ENCODE data around the gene KBTBD13.

The KBTBD13 gene

DNA sequence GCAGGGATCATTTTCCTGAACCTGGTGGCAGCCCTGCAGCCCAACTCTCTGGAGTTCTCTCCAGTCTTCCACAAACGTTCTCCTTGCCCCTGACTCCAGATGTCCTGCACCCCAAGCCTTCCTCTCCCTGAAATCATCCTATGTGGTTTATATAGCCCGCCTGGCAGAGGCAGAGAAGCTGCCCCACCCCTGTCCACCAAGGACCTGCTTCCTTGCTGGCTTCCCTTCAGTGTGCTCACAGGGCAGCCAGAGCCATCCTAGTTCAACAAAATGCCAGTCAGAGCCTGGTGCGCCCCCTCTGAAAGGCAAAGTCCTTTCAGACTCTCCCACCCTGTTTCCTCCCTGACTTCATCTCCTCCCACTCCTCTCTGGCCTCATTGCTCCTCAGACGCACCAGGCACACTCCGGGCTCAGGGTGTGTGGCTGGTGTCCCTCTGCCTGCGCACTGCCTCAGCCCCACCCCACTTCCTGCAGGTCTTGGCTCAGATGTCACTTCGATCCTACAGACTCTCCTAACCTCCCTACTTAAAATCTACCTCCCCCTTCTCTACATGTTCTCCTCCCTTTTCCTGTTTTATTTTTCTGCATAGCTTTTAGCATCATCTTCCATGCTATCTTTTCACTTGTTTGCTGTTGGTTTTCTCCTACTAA is 5.9 kb downstream of the KBTBD13 start:
- no peak overlapping the region for H3K27ac ChIP-seq (ENCODE audit: low read depth, low read length)
- no peaks in the 10 kb centered on the region for H3K79me2 ChIP-seq (ENCODE audit: control insufficient read depth, insufficient read depth, low read length, unreplicated experiment)
- no peak overlapping the region for H2AFZ ChIP-seq (ENCODE audit: low read length, unreplicated experiment)
- no peak overlapping the region for H3K4me3 ChIP-seq (ENCODE audit: low read depth, low read length)
- H3K4me1 ChIP-seq (ENCODE audit: control insufficient read depth, insufficient read depth, low read length, unreplicated experiment), result peaks cover 4% of the 10 kb centered on the region
- H3K36me3 ChIP-seq (ENCODE audit: insufficient read depth, low read length), result no peaks in the 10 kb centered on the region
- peaks cover 28% of the 10 kb centered on the region for H3K27me3 ChIP-seq (ENCODE audit: insufficient read depth, low read length)

DNA sequence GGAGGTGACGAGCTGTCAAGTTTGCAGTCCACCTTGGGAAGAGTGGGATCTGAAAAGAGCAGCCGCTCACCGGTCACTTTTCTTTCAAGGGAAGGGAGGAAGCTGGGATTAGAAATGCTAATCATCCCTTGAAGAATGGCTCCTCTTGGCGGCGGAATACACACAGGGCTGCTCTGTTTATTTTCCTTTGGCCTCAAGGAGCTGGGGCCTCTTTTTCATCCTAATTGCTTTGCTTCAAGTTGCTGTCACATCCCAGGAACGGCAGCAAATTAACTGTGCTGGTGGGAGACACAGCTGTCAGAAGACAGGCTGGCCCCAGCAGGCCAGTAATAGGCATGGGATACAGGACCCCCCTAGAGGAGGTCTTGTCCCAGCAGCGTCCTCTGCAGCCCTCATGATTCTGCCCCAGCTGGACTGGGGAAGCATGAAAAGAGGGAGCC is 6.7 kb downstream of the KBTBD13 start:
- Histone ChIP-seq H3K27me3 (ENCODE audit: insufficient read depth, low read length) (peaks cover 24% of the 10 kb centered on the region), H3K79me2 (ENCODE audit: control insufficient read depth, insufficient read depth, low read length, unreplicated experiment) (no peaks in the 10 kb centered on the region), H3K4me1 (ENCODE audit: control insufficient read depth, insufficient read depth, low read length, unreplicated experiment) (peaks cover 4% of the 10 kb centered on the region), H3K27ac (ENCODE audit: low read depth, low read length) (no peak overlapping the region), H3K4me3 (ENCODE audit: low read depth, low read length) (no peak overlapping the region), H2AFZ (ENCODE audit: low read length, unreplicated experiment) (no peak overlapping the region), H3K36me3 (ENCODE audit: insufficient read depth, low read length) (no peaks in the 10 kb centered on the region)

DNA sequence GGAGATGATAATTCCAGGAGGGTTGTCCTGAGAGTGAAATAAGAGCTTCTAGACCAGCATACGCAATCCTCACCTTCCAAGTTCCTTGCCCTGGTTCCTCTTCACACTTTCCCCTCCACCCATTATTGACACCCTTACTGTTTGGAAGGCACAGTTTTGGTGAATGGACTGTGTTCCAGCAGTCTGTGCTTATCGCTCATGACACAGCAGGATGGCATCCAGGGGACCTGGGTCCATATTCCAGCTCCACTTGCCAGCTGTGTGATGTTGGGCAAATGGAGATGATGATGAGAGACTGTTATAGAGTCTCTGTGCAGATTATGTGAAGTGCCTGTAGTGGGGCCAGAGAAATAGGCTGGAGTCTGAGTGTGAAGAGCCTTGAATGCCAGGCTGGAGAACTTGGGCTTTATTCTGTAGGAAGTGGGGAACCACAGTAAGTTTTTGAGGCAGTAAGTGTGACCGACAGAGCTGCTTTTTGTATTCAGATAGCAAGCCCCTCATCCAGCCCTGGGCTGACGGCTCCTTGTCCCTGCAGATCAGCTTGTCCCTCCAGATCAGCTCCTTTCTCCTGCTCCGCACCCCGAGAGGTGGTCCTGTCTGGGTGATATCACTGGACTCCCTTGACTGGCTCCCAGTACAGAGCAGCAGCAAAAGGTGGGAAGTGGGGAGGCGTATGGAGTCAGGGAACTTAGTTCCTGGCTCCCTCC is 8.1 kb downstream of the KBTBD13 start:
- Histone ChIP-seq H2AFZ (ENCODE audit: low read length, unreplicated experiment) (no peak overlapping the region), H3K27me3 (ENCODE audit: insufficient read depth, low read length) (peaks cover 24% of the 10 kb centered on the region)

DNA sequence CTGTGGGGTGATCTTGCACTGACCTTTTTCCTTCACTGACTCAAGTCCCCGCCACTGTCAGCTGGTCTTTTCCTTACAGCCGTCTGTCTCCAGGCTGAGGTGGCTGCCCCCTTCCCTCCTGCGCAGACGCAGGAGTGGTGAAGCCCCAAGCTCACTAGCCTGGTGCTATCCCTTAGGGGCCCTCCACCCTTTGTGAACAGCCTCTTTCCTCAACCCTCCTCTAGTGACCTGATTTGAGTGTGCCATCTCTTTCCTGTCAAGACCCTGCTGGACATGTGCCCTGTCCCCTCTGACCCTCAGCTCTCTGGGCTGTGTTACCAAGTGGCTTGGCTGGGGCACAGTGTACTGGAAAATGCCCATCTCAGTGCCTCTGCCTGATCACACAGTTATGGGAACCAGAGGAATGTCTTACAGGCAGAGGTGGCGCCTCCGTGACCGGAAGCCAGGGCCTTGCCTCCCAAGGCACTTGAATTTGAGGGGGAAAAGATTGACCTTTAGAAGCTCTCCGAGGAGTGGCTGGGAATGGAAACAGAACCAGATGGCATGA is 8.7 kb downstream of the KBTBD13 start:
- peaks cover 24% of the 10 kb centered on the region for H3K27me3 ChIP-seq (ENCODE audit: insufficient read depth, low read length)
- H3K27ac ChIP-seq (ENCODE audit: low read depth, low read length), result no peak overlapping the region
- no peak overlapping the region for H2AFZ ChIP-seq (ENCODE audit: low read length, unreplicated experiment)
- H3K4me1 ChIP-seq (ENCODE audit: control insufficient read depth, insufficient read depth, low read length, unreplicated experiment), result peaks cover 4% of the 10 kb centered on the region
- H3K79me2 ChIP-seq (ENCODE audit: control insufficient read depth, insufficient read depth, low read length, unreplicated experiment), result no peaks in the 10 kb centered on the region
- H3K36me3 ChIP-seq (ENCODE audit: insufficient read depth, low read length), result no peaks in the 10 kb centered on the region
- no peak overlapping the region for H3K4me3 ChIP-seq (ENCODE audit: low read depth, low read length)

More for the DNA sequence above, 8.1 kb downstream of the KBTBD13 start:
- Histone ChIP-seq H3K36me3 (ENCODE audit: insufficient read depth, low read length) (no peaks in the 10 kb centered on the region), H3K79me2 (ENCODE audit: control insufficient read depth, insufficient read depth, low read length, unreplicated experiment) (no peaks in the 10 kb centered on the region), H3K4me3 (ENCODE audit: low read depth, low read length) (no peak overlapping the region), H3K4me1 (ENCODE audit: control insufficient read depth, insufficient read depth, low read length, unreplicated experiment) (peaks cover 4% of the 10 kb centered on the region), H3K27ac (ENCODE audit: low read depth, low read length) (no peak overlapping the region)

DNA sequence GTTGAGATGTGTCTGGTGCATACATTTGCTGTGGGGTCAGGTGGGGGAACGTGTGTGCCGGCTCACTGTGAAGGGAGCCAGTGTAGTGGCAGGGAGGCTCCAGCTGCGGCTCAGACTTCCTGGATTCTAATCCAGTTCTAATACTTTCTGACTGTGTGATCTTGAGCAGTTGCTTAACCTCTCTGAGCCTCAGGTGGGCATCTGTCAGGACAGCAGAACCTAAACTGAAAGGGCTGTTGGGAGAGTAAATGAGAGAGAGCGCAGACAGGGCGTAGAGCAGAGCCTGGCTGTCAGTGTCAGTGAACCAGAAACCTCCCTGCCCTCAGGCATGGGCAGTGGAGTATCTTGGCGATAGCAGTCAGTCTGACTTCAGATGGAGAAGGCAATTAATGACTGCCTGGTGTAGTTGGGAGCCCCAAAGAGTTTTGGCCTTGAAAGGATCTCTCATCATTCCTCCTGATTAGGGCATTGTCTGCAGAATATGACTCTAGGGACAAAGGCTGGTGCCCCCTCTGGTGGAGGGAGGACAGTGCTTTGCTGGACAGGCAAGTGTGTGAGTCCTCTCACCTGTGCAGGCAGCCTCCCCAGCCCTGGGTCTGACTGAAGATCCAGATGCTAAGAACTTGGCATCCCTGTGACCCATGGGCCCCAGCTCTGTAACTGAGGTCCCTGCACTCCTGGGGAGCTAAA is 9.6 kb downstream of the KBTBD13 start:
- Histone ChIP-seq H3K36me3 (ENCODE audit: insufficient read depth, low read length) (no peaks in the 10 kb centered on the region), H3K79me2 (ENCODE audit: control insufficient read depth, insufficient read depth, low read length, unreplicated experiment) (no peaks in the 10 kb centered on the region), H3K4me3 (ENCODE audit: low read depth, low read length) (no peak overlapping the region), H3K27ac (ENCODE audit: low read depth, low read length) (no peak overlapping the region), H3K4me1 (ENCODE audit: control insufficient read depth, insufficient read depth, low read length, unreplicated experiment) (peaks cover 4% of the 10 kb centered on the region), H3K27me3 (ENCODE audit: insufficient read depth, low read length) (peaks cover 20% of the 10 kb centered on the region), H2AFZ (ENCODE audit: low read length, unreplicated experiment) (no peak overlapping the region)

DNA sequence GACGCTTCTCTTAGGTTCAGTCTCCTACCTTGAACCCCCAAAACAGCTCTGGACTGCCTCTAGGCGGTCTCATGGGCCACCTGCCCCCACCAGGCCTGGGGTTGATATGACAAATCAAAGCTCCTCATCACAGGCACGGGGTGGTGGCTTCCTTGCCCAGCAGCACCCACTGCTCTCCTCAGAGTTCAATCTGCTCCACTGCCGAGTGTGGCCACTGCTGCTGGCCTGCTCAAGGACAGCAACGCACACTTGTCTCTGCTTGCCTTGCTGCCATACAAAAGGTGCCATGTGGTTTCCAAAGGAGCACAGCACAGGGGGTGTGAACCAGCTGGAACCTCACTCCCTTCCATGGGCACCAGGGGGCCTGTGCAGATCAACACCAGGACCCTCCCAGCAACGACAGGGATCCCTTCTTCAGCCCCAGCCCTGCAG is 10.2 kb downstream of the KBTBD13 start:
- no peak overlapping the region for H2AFZ ChIP-seq (ENCODE audit: low read length, unreplicated experiment)
- peaks cover 4% of the 10 kb centered on the region for H3K4me1 ChIP-seq (ENCODE audit: control insufficient read depth, insufficient read depth, low read length, unreplicated experiment)
- H3K79me2 ChIP-seq (ENCODE audit: control insufficient read depth, insufficient read depth, low read length, unreplicated experiment), result no peaks in the 10 kb centered on the region
- H3K27me3 ChIP-seq (ENCODE audit: insufficient read depth, low read length), result peaks cover 15% of the 10 kb centered on the region
- H3K4me3 ChIP-seq (ENCODE audit: low read depth, low read length), result no peak overlapping the region
- no peaks in the 10 kb centered on the region for H3K36me3 ChIP-seq (ENCODE audit: insufficient read depth, low read length)
- H3K27ac ChIP-seq (ENCODE audit: low read depth, low read length), result no peak overlapping the region

DNA sequence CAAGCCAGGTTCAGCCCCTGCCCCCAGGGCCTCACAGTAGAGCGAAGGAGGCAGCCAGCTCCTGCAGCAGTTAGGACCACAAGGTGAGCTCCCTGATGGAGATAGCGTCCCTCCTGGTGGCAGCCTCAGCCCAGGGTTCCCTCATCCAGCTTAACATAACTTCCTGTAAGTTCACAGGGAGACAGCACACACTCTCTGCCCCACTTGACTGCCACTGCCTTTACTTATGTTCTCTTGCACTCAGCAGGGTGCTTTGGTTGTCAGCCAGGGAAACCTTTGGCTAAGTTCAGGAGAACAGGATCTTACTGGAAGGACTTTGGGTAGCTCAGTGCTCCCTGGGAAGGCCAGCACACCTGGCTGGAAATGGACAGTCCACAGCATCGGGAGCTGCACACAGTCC is 10.9 kb downstream of the KBTBD13 start:
- no peaks in the 10 kb centered on the region for H3K36me3 ChIP-seq (ENCODE audit: insufficient read depth, low read length)
- H3K79me2 ChIP-seq (ENCODE audit: control insufficient read depth, insufficient read depth, low read length, unreplicated experiment), result no peaks in the 10 kb centered on the region

DNA sequence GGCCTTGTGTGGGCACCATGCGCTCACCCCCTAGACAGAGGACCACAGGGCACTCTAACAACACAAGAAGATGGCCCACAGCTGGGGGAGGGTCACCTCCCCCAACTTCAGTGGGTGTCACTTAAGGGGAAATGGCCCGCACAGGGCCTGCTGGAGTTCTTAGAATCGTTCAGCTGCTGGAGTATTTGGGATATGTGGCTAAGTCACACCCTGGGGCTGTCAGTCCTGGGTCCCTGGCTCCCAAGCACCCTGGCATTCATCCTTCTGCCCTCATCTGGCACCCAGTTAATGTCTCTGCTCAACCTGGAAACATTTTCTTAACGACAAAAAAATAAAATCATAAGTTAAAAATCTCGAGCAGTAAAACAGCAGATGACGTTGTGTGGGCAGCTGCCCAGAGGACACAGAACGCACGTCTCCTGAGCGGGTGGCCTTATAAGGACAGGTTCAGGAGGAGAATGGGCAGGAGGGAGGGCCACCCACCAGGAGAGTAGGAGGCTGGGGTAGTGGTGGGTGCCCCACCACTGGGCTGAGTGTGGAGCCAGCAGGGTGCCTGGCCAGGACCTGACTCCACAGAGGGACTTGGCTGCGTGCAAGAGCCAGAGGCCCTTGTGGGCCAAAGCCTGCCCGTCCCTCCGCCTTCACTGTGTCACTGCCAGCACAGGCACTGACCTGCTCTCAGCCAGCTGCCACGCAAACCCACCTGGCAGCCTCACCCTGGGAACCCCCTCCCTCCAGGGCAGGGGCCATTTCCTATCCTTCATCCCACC is 11.5 kb downstream of the KBTBD13 start:
- Histone ChIP-seq H3K4me1 (ENCODE audit: control insufficient read depth, insufficient read depth, low read length, unreplicated experiment) (peaks cover 4% of the 10 kb centered on the region), H3K4me3 (ENCODE audit: low read depth, low read length) (no peak overlapping the region), H3K27me3 (ENCODE audit: insufficient read depth, low read length) (peaks cover 7% of the 10 kb centered on the region), H3K79me2 (ENCODE audit: control insufficient read depth, insufficient read depth, low read length, unreplicated experiment) (no peaks in the 10 kb centered on the region), H3K27ac (ENCODE audit: low read depth, low read length) (no peak overlapping the region), H2AFZ (ENCODE audit: low read length, unreplicated experiment) (no peak overlapping the region), H3K36me3 (ENCODE audit: insufficient read depth, low read length) (no peaks in the 10 kb centered on the region)

More for the DNA sequence above, 10.9 kb downstream of the KBTBD13 start:
- H3K4me3 ChIP-seq (ENCODE audit: low read depth, low read length), result no peak overlapping the region
- H3K27me3 ChIP-seq (ENCODE audit: insufficient read depth, low read length), result peaks cover 13% of the 10 kb centered on the region
- no peak overlapping the region for H3K27ac ChIP-seq (ENCODE audit: low read depth, low read length)
- H3K4me1 ChIP-seq (ENCODE audit: control insufficient read depth, insufficient read depth, low read length, unreplicated experiment), result peaks cover 4% of the 10 kb centered on the region
- H2AFZ ChIP-seq (ENCODE audit: low read length, unreplicated experiment), result no peak overlapping the region

DNA sequence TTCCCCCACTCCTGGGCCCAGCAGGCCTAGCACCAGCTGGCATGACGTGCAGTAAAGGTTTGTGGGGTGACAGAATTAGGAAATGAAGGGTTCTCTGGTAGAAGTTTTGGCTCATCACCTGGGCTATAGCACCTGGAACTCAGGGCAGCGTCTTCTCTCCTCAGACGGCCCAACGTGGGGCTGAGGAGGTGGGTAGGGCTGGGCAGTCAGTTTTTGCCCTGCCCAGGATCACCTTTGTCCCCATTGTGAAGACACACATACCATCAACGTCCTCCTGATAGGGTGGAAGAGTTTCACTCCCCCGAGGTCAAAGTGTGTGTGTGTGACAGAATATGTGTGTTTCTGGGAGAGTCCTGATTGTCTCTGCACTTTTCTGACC is 12.1 kb downstream of the KBTBD13 start:
- H2AFZ ChIP-seq (ENCODE audit: low read length, unreplicated experiment), result no peak overlapping the region
- no peak overlapping the region for H3K4me3 ChIP-seq (ENCODE audit: low read depth, low read length)
- 0 out of 2 replicates have a peak, but pooled peaks cover 1% of the 10 kb centered on the region for H3K27me3 ChIP-seq (ENCODE audit: insufficient read depth, low read length)
- peaks cover 4% of the 10 kb centered on the region for H3K4me1 ChIP-seq (ENCODE audit: control insufficient read depth, insufficient read depth, low read length, unreplicated experiment)
- no peaks in the 10 kb centered on the region for H3K79me2 ChIP-seq (ENCODE audit: control insufficient read depth, insufficient read depth, low read length, unreplicated experiment)
- no peak overlapping the region for H3K27ac ChIP-seq (ENCODE audit: low read depth, low read length)
- no peaks in the 10 kb centered on the region for H3K36me3 ChIP-seq (ENCODE audit: insufficient read depth, low read length)

DNA sequence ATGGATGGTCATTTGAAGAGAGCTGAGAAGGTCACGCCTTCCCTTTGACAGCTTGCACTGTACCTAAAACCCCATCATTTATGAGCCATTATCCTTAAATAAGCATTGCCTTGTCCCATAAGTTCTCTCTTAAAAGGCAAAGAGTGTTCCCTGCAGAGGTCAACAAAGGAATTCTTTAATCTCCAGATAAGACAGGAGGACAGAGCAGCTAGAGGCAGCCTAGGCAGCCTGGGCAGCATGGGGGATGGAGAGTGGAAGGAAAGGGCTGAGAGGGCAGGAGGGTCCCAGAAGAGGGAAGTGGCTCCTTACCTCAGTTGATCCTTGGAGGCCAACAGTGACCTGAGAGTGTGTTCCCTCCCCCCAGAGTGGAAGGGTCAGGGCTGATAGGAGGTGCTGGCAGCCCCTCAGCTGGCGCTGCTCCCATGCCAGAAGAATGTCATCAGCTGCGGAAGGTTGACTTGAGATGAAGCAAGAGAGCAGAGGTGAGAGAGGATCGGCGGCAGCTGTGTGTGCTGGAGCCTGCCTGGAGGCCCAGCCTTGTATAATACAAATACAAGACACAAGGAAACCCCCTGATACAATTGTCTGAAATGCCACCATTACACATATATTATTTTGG is 12.8 kb downstream of the KBTBD13 start:
- no peaks in the 10 kb centered on the region for H3K27me3 ChIP-seq (ENCODE audit: insufficient read depth, low read length)
- no peak overlapping the region for H3K27ac ChIP-seq (ENCODE audit: low read depth, low read length)
- no peaks in the 10 kb centered on the region for H3K36me3 ChIP-seq (ENCODE audit: insufficient read depth, low read length)
- no peak overlapping the region for H3K4me3 ChIP-seq (ENCODE audit: low read depth, low read length)
- no peaks in the 10 kb centered on the region for H3K79me2 ChIP-seq (ENCODE audit: control insufficient read depth, insufficient read depth, low read length, unreplicated experiment)
- peaks cover 4% of the 10 kb centered on the region for H3K4me1 ChIP-seq (ENCODE audit: control insufficient read depth, insufficient read depth, low read length, unreplicated experiment)
- H2AFZ ChIP-seq (ENCODE audit: low read length, unreplicated experiment), result no peak overlapping the region

Measured in ACC112 (cell line).